Neural cell (in vitro differentiated cells): ENCODE results near the gene LDHD. TPM values are rescaled to one million over a fixed set of nuclear protein-coding genes. Genes with fewer than 3 reads are reported as not detected.

Experiments
- H2AFZ ChIP-seq: fragments of 200-600, 300-800 bp; sonication (generic), shearing (Covaris generic); 2 replicates; pipeline ENCODE4 v1.6.0; 2014; ENCODE audit warnings: low read depth, mild to moderate bottlenecking, antibody characterized with exemption, low read length, moderate library complexity
- H3F3A ChIP-seq: fragments of 200-600 bp; shearing (Covaris generic); 2 replicates; pipeline ENCODE4 v1.6.1; 2016; ENCODE audit warnings: mild to moderate bottlenecking, moderate library complexity, mixed read lengths, antibody characterized with exemption, low read length; ENCODE audit not compliant: insufficient read depth, poor library complexity, severe bottlenecking
- H3K27ac ChIP-seq: fragments of 200-600, 300-800 bp; sonication (generic), shearing (Covaris generic); 2 replicates; pipeline ENCODE4 v1.5.1; 2014; ENCODE audit warnings: mild to moderate bottlenecking, low read length, moderate library complexity
- H3K27me3 ChIP-seq: fragments of 300-800, 200-600 bp; sonication (generic), shearing (Covaris generic); 2 replicates; pipeline ENCODE4 v1.6.0; 2014; ENCODE audit warnings: mild to moderate bottlenecking, low read depth, low read length, moderate library complexity; ENCODE audit not compliant: insufficient read depth
- H3K36me3 ChIP-seq: fragments of 300-800, 200-600 bp; sonication (generic), shearing (Covaris generic); 2 replicates; pipeline ENCODE4 v1.5.1; 2014; ENCODE audit warnings: mild to moderate bottlenecking, antibody characterized with exemption, low read length, moderate library complexity; ENCODE audit not compliant: insufficient read depth
- H3K4me2 ChIP-seq: fragments of 300-800, 200-600 bp; sonication (generic), shearing (Covaris generic); 2 replicates; pipeline ENCODE4 v1.6.0; 2014; ENCODE audit warnings: mild to moderate bottlenecking, low read length
- H3K4me3 ChIP-seq: fragments of 300-800, 200-600 bp; sonication (generic), shearing (Covaris generic); 2 replicates; pipeline ENCODE4 v1.5.1; 2014; ENCODE audit warnings: mild to moderate bottlenecking, low read length, moderate library complexity
- H3K79me2 ChIP-seq: fragments of 200-600 bp; shearing (Covaris generic); replicated peaks from 2 replicates; pipeline ENCODE4 v1.6.0; 2014; ENCODE audit warnings: mild to moderate bottlenecking, low read length, moderate library complexity; ENCODE audit not compliant: insufficient read depth
- H3K9ac ChIP-seq: fragments of 300-800, 200-600 bp; sonication (generic), shearing (Covaris generic); 2 replicates; pipeline ENCODE4 v1.6.1; 2016; ENCODE audit warnings: mild to moderate bottlenecking, low read length, mixed read lengths
- H3K9me2 ChIP-seq: fragments of 200-600 bp; shearing (Covaris generic); 2 replicates; pipeline ENCODE4 v1.6.1; 2016; ENCODE audit warnings: mild to moderate bottlenecking, low read length, mixed read lengths; ENCODE audit not compliant: insufficient read depth
- H3K9me3 ChIP-seq: fragments of 200-600, 300-800 bp; sonication (generic), shearing (Covaris generic); 2 replicates; pipeline ENCODE4 v1.6.1; 2016; ENCODE audit warnings: mild to moderate bottlenecking, mixed run types, low read length, moderate library complexity, mixed read lengths
- H4K20me1 ChIP-seq: fragments of 200-600 bp; shearing (Covaris generic); 2 replicates; pipeline ENCODE4 v1.6.1; 2016; ENCODE audit warnings: mild to moderate bottlenecking, mixed run types; ENCODE audit not compliant: insufficient read depth
- EP300 ChIP-seq: fragments of 450-650 bp; conservative IDR thresholded peaks from 2 replicates; pipeline ENCODE4 v1.6.1; 2014; ENCODE audit warnings: antibody characterized with exemption, mild to moderate bottlenecking, moderate library complexity; ENCODE audit not compliant: poor library complexity, severe bottlenecking
- EZH2 ChIP-seq: fragments of 200-600, 300-800 bp; shearing (Covaris generic), sonication (generic); IDR thresholded peaks from 2 replicates; pipeline ENCODE4 v1.6.1; 2014; ENCODE audit warnings: antibody characterized with exemption, low read length, borderline replicate concordance, mild to moderate bottlenecking; ENCODE audit not compliant: insufficient read depth, poor library complexity, severe bottlenecking
- MXI1 ChIP-seq: fragments of 450-650 bp; conservative IDR thresholded peaks from 2 replicates; pipeline ENCODE4 v1.6.1; 2014; ENCODE audit warnings: antibody characterized with exemption, mild to moderate bottlenecking; ENCODE audit not compliant: poor library complexity, severe bottlenecking
- POLR2AphosphoS5 ChIP-seq: IDR thresholded peaks from 2 replicates; pipeline ENCODE4 v1.6.1; 2012
- RAD21 ChIP-seq: fragments of 450-650 bp; conservative IDR thresholded peaks from 2 replicates; pipeline ENCODE4 v1.6.1; 2014; ENCODE audit warnings: antibody characterized with exemption, mild to moderate bottlenecking, moderate library complexity
- SMC3 ChIP-seq: fragments of 450-650 bp; conservative IDR thresholded peaks from 2 replicates; pipeline ENCODE4 v1.6.1; 2014; ENCODE audit warnings: antibody characterized with exemption, mild to moderate bottlenecking, moderate library complexity; ENCODE audit not compliant: poor library complexity
- TAF1 ChIP-seq: IDR thresholded peaks from 2 replicates; pipeline ENCODE4 v1.6.1; 2012; ENCODE audit warnings: low read depth
- polyA plus RNA-seq: library from polyadenylated mRNA; depleted of rRNA; stranded (reverse); fragments of >200 nt; gene quantifications from 2 replicates; pipeline ENCODE4 v1.2.3, GENCODE V29; 2014
- TF ChIP-seq, protein P1 (sequence below): fragments of 450-650 bp; IDR thresholded peaks from 2 replicates; pipeline ENCODE4 v1.5.1; 2014; ENCODE audit warnings: antibody characterized with exemption, mild to moderate bottlenecking, moderate library complexity; ENCODE audit not compliant: poor library complexity, severe bottlenecking
- TF ChIP-seq, protein P2 (sequence below): IDR thresholded peaks from 2 replicates; pipeline ENCODE4 v1.6.1; 2012; ENCODE audit warnings: borderline replicate concordance

The LDHD gene
- polyA plus RNA-seq, 1 donor from 2014 or later, result not detected

DNA sequence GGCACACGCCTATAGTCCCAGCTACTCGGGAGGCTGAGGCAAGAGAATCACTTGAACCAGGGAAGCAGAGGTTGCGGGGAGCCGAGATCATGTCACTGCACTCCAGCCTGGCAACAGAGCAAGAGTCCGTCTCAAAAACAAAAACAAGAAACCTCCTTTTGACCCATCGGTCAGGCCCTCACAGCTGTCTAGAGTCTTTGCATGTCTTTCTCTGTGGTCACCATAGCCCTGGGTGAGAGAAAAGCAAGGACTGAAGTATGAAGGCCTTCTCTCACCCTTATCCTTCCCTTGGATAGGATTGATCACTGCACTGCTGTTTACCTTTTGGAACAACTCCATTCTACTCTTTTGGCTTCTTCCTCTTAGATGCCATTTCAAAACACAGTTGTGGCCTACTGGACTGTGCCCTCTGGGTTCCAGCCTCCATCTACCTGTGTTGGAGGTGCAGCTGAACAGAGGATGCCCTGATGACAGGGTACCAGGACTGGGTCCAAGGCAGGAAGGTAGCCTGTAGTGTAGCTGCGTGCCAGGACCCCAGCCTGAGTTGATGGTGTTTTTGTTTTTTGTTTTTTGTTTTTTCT is 37.1 kb downstream of the LDHD start:
- H4K20me1 ChIP-seq, result no peaks in the 10 kb centered on the region
- no peak overlapping the region for H3K27ac ChIP-seq
- peaks cover 52% of the 10 kb centered on the region for H3K79me2 ChIP-seq
- no peaks in the 10 kb centered on the region for H3K27me3 ChIP-seq
- H3K4me3 ChIP-seq, result no peak overlapping the region
- no peak overlapping the region for H2AFZ ChIP-seq
- no peak overlapping the region for H3K9ac ChIP-seq
- H3K9me2 ChIP-seq, result no peaks in the 10 kb centered on the region
- no peaks in the 10 kb centered on the region for H3F3A ChIP-seq
- H3K4me2 ChIP-seq, result no peak overlapping the region
- no peaks in the 10 kb centered on the region for H3K36me3 ChIP-seq
- no peaks in the 10 kb centered on the region for H3K9me3 ChIP-seq
- no peak for TF ChIP-seq EP300
- TF ChIP-seq EZH2, result no peak
- TF ChIP-seq, protein P1, sequence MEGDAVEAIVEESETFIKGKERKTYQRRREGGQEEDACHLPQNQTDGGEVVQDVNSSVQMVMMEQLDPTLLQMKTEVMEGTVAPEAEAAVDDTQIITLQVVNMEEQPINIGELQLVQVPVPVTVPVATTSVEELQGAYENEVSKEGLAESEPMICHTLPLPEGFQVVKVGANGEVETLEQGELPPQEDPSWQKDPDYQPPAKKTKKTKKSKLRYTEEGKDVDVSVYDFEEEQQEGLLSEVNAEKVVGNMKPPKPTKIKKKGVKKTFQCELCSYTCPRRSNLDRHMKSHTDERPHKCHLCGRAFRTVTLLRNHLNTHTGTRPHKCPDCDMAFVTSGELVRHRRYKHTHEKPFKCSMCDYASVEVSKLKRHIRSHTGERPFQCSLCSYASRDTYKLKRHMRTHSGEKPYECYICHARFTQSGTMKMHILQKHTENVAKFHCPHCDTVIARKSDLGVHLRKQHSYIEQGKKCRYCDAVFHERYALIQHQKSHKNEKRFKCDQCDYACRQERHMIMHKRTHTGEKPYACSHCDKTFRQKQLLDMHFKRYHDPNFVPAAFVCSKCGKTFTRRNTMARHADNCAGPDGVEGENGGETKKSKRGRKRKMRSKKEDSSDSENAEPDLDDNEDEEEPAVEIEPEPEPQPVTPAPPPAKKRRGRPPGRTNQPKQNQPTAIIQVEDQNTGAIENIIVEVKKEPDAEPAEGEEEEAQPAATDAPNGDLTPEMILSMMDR, result no peak
- TF ChIP-seq TAF1, result no peak
- no peak for TF ChIP-seq SMC3
- TF ChIP-seq MXI1, result no peak
- TF ChIP-seq, protein P2, sequence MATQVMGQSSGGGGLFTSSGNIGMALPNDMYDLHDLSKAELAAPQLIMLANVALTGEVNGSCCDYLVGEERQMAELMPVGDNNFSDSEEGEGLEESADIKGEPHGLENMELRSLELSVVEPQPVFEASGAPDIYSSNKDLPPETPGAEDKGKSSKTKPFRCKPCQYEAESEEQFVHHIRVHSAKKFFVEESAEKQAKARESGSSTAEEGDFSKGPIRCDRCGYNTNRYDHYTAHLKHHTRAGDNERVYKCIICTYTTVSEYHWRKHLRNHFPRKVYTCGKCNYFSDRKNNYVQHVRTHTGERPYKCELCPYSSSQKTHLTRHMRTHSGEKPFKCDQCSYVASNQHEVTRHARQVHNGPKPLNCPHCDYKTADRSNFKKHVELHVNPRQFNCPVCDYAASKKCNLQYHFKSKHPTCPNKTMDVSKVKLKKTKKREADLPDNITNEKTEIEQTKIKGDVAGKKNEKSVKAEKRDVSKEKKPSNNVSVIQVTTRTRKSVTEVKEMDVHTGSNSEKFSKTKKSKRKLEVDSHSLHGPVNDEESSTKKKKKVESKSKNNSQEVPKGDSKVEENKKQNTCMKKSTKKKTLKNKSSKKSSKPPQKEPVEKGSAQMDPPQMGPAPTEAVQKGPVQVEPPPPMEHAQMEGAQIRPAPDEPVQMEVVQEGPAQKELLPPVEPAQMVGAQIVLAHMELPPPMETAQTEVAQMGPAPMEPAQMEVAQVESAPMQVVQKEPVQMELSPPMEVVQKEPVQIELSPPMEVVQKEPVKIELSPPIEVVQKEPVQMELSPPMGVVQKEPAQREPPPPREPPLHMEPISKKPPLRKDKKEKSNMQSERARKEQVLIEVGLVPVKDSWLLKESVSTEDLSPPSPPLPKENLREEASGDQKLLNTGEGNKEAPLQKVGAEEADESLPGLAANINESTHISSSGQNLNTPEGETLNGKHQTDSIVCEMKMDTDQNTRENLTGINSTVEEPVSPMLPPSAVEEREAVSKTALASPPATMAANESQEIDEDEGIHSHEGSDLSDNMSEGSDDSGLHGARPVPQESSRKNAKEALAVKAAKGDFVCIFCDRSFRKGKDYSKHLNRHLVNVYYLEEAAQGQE, result no peak
- TF ChIP-seq RAD21, result no peak
- TF ChIP-seq POLR2AphosphoS5, result no peak

DNA sequence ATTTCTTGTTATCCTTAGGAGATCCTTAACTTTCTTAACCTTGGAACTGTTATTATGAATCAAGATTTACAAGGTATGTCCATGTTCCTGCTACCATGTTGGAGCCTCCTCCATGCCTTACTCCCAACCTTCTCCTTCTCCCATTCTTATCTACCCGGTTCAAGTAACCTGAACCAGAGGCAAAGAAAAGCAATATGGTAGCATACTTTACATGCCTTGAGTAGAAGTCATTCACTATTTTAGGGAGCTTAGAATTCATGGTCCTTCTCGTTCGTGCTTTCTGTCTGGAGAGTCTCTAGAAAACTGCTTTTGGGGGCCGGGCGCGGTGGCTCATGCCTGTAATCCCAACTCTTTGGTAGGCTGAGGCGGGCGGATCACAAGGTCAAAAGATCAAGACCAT is 37.7 kb downstream of the LDHD start:
- Histone ChIP-seq H3K9me2 (no peaks in the 10 kb centered on the region), H3K36me3 (no peaks in the 10 kb centered on the region), H3K27ac (no peak overlapping the region), H3K27me3 (no peaks in the 10 kb centered on the region), H4K20me1 (no peaks in the 10 kb centered on the region), H3F3A (no peaks in the 10 kb centered on the region), H3K4me2 (no peak overlapping the region), H3K9me3 (no peaks in the 10 kb centered on the region), H3K9ac (no peak overlapping the region), H2AFZ (no peak overlapping the region), H3K79me2 (peaks cover 58% of the 10 kb centered on the region), H3K4me3 (no peak overlapping the region)
- TF ChIP-seq MXI1, result no peak
- no peak for TF ChIP-seq EP300
- TF ChIP-seq, protein P1, result no peak
- no peak for TF ChIP-seq POLR2AphosphoS5
- no peak for TF ChIP-seq TAF1
- TF ChIP-seq, protein P2, result no peak
- no peak for TF ChIP-seq EZH2
- TF ChIP-seq RAD21, result no peak
- no peak for TF ChIP-seq SMC3
